PFSK-1 (cell line): ENCODE results near the gene RPS5.

Source experiments
- FOXP2 ChIP-seq: optimal IDR thresholded peaks from 2 replicates; pipeline ENCODE3; 2011; ENCODE audit warnings: borderline replicate concordance, control low read depth, inconsistent platforms; ENCODE audit not compliant: insufficient read depth; ENCODE audit errors: extremely low read length, extremely low read depth
- POLR2AphosphoS5 ChIP-seq: IDR thresholded peaks from 2 replicates; pipeline ENCODE4 v1.6.1; 2012; ENCODE audit warnings: low read depth, mild to moderate bottlenecking, control low read depth, low read length, moderate library complexity
- SIN3A ChIP-seq: IDR thresholded peaks from 2 replicates; pipeline ENCODE4 v1.6.1; 2012; ENCODE audit warnings: mild to moderate bottlenecking, low read length, moderate library complexity, borderline replicate concordance; ENCODE audit not compliant: insufficient read depth
- TAF1 ChIP-seq: IDR thresholded peaks from 2 replicates; pipeline ENCODE4 v1.6.1; 2012; ENCODE audit warnings: low read length, control low read depth, borderline replicate concordance; ENCODE audit not compliant: insufficient read depth
- TF ChIP-seq, protein P1 (sequence below), 2 experiments: IDR thresholded peaks; 2 replicates each; pipeline versions ENCODE4 v1.6.1 to v1.8.0; 2011 to 2012; ENCODE audit warnings: low read depth in 2 of 2, low read length in 2 of 2, control low read depth in 1 of 2, inconsistent platforms in 1 of 2, mild to moderate bottlenecking in 1 of 2, moderate library complexity in 1 of 2; ENCODE audit not compliant: insufficient read depth in 1 of 2

The RPS5 gene

GRCh38 chr19:58388175-58388526 is 1.1 kb downstream of the RPS5 start:
- TF ChIP-seq TAF1 (no peak; the same call in 1 of the 2 replicates), POLR2AphosphoS5 (no peak), FOXP2 (no peak), SIN3A (no peak)
- TF ChIP-seq, protein P1, sequence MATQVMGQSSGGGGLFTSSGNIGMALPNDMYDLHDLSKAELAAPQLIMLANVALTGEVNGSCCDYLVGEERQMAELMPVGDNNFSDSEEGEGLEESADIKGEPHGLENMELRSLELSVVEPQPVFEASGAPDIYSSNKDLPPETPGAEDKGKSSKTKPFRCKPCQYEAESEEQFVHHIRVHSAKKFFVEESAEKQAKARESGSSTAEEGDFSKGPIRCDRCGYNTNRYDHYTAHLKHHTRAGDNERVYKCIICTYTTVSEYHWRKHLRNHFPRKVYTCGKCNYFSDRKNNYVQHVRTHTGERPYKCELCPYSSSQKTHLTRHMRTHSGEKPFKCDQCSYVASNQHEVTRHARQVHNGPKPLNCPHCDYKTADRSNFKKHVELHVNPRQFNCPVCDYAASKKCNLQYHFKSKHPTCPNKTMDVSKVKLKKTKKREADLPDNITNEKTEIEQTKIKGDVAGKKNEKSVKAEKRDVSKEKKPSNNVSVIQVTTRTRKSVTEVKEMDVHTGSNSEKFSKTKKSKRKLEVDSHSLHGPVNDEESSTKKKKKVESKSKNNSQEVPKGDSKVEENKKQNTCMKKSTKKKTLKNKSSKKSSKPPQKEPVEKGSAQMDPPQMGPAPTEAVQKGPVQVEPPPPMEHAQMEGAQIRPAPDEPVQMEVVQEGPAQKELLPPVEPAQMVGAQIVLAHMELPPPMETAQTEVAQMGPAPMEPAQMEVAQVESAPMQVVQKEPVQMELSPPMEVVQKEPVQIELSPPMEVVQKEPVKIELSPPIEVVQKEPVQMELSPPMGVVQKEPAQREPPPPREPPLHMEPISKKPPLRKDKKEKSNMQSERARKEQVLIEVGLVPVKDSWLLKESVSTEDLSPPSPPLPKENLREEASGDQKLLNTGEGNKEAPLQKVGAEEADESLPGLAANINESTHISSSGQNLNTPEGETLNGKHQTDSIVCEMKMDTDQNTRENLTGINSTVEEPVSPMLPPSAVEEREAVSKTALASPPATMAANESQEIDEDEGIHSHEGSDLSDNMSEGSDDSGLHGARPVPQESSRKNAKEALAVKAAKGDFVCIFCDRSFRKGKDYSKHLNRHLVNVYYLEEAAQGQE (IDR thresholded peaks at IDR 0.05; ENCODE audit: insufficient read depth in 1 of 2, low read depth in 2 of 2, low read length in 2 of 2): no peak

DNA sequence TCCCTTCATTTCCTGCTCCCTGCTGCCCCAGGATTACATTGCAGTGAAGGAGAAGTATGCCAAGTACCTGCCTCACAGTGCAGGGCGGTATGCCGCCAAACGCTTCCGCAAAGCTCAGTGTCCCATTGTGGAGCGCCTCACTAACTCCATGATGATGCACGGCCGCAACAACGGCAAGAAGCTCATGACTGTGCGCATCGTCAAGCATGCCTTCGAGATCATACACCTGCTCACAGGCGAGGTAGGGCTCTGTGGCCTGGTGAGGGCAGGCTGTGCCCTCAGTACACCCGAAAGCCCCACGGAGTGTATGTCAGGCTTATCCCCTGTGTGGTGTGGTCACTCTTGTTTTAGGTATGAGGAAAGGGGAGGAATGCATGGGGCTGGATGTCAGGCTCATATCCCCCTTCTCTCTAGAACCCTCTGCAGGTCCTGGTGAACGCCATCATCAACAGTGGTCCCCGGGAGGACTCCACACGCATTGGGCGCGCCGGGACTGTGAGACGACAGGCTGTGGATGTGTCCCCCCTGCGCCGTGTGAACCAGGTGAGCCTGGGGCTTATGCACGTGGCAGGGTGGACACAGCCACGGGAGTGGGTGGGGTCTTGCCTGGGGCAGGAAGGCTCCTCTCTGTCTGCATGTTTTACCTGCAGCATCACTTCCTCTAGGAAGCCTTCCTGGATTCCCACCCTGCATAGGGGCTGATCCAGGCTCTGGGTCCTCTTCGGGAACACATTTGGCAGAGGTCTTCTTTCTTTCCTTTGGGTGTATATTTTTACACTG is 6.1 kb downstream of the RPS5 start:
- TF ChIP-seq FOXP2: no peak
- TF ChIP-seq SIN3A: no peak
- TF ChIP-seq, protein P1 (IDR thresholded peaks at IDR 0.05; ENCODE audit: insufficient read depth in 1 of 2, low read depth in 2 of 2, low read length in 2 of 2): no peak
- no peak for TF ChIP-seq TAF1
- TF ChIP-seq POLR2AphosphoS5: no peak; the same call in 1 of the 2 replicates

GRCh38 chr19:58393725-58394033 is 6.6 kb downstream of the RPS5 start:
- TF ChIP-seq, protein P1 (IDR thresholded peaks at IDR 0.05; ENCODE audit: insufficient read depth in 1 of 2, low read depth in 2 of 2, low read length in 2 of 2): no peak
- no peak for TF ChIP-seq FOXP2
- TF ChIP-seq TAF1: no peak
- TF ChIP-seq POLR2AphosphoS5: no peak; the same call in 1 of the 2 replicates
- TF ChIP-seq SIN3A: no peak

DNA sequence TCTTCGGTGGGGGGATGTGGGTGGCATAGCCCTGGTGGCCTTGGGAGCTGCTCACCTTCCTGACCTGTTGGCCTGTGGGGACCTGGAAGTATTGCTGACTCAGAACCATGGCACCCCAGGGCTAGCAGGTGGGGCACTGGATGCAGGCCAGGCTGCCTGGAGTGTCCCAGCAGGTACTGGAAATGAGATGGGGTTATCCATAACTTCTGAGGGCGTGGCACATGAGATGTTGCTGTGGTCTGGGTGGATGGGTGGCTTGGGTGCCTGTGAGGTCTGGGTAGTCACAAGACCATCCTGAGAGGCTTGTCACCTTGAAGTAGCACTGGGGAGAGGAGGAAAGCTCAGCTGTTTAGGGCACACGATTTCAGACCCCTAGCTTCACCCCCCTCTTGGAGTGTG is 7.8 kb downstream of the RPS5 start:
- TF ChIP-seq POLR2AphosphoS5 (no peak), SIN3A (no peak), FOXP2 (no peak), TAF1 (no peak)
- TF ChIP-seq, protein P1 (IDR thresholded peaks at IDR 0.05; ENCODE audit: insufficient read depth in 1 of 2, low read depth in 2 of 2, low read length in 2 of 2): no peak

DNA sequence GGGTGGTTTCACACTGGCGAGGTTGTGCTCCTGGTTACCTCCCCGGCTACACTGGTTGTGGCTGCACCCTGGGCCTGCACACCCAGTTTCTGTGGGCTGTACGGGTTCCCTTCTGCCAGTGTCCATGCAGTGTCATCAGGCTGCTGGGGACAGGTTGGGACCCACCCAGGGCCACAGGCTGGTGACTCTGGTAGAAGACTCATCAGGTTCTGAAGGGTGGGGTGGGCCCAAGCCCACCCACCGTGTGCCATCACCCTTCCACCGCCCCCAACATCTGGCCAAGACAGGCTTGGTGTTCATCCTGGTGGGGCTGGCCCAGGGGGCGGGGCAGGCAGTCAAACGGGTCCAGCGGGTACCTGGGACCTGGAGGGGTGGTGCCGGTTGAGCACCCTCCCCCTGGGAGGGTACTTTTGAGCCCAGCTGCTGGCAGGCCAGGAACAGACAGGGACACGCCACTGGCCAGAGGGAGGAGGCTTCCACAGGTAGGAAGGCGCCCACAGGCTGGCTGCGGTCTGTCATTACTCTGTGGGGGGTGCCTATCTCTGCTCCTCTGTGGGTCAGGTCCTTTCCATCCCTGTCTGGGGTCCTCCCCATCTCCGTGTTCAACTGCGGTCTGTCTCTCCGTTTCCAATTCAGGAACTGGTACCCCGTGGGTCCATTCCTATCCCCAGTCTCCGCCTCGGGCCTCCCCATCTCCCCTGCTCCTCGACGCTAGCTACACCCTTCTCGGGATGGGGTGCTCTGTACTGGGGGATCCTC is 8.3 kb downstream of the RPS5 start, which contains the start of gene RNF225:
TSS of gene RNF225 (plus strand) at position 437 of the 759 bp plus-strand sequence. CDS start 434 bp downstream, outside the sequence.
- TF ChIP-seq SIN3A (no peak; the same call in 1 of the 2 replicates), FOXP2 (no peak), TAF1 (no peak), POLR2AphosphoS5 (peak; percentile 75)
- TF ChIP-seq, protein P1 (IDR thresholded peaks at IDR 0.05; ENCODE audit: insufficient read depth in 1 of 2, low read depth in 2 of 2, low read length in 2 of 2): no peak
